Measurements from ENCODE around the gene MYH9. TPM values are rescaled to one million over a fixed set of nuclear protein-coding genes. Genes with fewer than 3 reads are reported as not detected.
"Not testable (repeated sequence)": the region's sequence is repeated elsewhere in the genome, so short reads cannot be mapped to it uniquely, and the experiment has no call there.

The MYH9 gene
- total RNA-seq, 1 donor from 2014 or later: 1,511 TPM

DNA sequence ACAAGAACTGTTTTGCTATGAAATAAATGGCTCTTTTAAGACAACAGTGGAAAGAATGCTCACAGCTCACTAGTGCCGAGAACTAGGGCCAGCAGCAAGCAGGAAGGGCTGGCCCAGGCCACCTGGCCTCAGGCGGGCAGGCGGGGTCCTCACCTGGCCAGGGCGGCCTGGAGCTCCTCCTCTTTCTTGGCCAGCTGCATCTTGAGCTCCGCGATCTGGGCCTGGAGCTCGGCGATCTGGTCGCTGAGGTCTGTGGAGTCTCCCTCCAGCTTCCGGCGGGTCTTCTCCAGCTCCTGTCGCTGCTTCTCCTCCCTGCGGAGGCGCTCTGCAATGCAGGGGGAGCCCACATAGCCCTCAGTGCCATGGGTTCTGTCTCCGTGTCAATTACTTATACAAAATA is 91.1 kb downstream of the MYH9 start:
- DNase-seq (ENCODE audit: low read depth, low spot score): no peak

DNA sequence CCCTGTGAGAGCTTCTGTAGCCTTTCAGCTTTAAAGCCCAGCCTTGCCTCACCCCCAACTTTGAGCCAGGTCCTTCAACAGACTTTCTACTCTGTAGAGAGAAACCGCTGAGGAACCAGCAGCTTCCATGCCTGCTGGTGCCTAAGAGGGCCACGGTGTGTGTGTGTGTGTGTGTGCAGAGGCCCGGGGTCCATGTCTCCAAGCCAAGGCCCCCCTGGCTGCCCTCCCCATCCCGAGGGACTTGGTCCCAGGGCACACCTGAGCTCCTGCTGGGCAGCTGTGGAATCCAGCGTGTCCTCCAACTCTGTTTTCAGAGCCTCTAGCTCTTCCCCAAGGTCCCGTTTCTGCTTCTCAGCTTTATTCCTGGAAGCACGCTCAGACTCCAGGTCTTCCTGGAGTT is 92.5 kb downstream of the MYH9 start:
- DNase-seq (ENCODE audit: low read depth, low spot score): no peak

DNA sequence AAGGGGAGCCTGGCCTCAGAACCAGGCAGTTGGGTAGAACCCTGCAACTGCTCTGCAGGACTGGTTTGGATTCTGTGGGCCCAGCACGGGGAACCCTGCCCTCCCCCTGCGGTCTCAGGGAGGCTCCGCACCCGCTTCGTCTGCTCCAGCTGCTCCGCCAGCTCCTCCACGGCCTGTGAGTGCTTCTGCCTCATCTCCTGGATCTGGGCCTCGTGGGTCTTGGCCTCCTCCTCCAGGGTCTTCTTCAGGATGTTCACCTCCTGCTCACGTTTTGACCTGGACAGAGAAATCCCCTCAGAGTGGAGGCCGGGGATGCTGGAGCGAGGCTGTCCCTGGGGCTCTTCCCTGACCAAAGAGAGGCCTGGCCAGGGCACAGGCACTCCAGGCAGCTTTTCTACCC is 93.0 kb downstream of the MYH9 start:
- DNase-seq (ENCODE audit: low read depth, low spot score): no peak

DNA sequence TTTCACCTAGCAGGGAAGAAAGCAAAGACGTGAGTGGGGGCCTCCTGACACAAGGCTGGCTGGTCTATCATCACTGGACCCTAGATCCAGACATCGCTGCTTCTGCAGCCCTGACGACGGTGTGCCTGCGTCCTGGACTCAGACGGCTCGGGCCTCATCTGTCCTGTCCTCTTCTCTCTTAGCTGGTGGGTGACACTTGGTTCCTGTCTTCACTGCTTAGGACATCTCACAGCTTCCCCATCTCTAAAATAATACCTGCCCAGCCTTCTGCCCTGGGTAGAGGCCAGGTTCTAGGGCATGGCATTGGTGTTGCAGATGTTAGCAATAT is 93.5 kb downstream of the MYH9 start:
- no peak for DNase-seq (ENCODE audit: low read depth, low spot score)

DNA sequence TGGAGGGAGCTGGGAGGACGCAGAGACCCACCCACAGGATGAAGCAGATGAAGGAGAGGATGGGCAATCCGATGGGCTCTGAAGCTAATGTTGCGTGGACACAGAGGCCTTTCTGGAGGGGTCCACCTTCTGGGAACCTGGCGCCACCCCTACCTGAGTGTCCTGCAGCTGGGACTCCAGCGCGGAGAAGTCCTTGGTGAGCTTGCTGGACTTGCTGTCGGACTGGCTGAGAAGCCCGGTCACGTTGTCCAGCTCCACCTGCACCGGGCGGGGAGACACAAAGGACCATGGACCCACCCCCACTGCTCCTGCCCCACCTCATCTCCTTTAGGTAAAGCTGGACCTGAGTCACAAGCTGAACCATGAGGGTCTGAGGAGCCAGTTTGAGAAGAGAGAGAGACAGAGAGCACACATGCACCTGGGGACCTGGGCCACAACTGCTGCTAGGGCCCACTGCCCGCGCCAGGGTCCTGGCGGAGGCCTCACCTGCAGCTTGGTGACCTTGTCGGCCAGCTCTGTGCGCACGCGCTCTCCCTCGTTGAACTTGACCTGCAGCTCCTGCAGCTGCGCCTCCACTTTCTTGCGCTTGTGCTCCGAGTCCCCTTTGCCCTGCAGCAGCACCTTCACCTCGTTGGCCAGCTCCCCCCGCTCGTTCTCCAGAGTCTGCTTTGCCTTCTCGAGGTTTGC is 94.0 kb downstream of the MYH9 start:
- DNase-seq (ENCODE audit: low read depth, low spot score): no peak

DNA sequence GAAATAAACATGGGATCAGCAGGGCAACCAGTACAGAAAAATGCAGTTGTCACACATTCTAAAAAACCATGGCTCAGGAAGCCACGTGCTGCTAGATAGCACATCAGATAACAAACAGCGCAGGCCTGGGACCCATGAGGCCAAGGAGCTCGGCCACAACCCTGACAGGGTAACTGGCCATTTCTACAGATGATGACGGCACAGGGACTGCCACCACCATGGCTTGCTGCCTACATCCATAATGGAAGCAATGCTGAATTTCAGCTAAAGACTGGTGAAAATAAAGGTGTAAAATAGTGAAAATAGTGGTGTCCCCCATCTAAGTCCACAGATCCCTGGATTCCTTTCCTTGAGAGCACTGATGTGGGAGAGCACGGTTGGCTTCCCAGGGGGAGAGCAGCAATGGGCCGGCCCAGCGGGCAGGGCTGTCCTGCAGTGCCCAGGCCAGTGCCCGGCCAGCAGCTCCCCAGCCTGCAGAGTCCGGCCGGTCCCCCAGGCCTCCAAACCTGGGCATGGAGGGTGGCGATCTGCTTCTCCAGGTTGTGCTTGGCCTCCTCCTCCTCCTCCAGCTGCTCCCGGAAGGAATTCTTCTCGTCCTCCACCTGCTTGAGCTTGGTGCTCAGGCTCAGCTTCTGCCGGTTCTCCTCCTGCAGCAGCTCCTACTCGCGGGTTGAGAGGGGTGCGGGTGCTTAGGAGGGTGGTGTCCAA is 94.8 kb downstream of the MYH9 start:
- no peak for DNase-seq (ENCODE audit: low read depth, low spot score)

DNA sequence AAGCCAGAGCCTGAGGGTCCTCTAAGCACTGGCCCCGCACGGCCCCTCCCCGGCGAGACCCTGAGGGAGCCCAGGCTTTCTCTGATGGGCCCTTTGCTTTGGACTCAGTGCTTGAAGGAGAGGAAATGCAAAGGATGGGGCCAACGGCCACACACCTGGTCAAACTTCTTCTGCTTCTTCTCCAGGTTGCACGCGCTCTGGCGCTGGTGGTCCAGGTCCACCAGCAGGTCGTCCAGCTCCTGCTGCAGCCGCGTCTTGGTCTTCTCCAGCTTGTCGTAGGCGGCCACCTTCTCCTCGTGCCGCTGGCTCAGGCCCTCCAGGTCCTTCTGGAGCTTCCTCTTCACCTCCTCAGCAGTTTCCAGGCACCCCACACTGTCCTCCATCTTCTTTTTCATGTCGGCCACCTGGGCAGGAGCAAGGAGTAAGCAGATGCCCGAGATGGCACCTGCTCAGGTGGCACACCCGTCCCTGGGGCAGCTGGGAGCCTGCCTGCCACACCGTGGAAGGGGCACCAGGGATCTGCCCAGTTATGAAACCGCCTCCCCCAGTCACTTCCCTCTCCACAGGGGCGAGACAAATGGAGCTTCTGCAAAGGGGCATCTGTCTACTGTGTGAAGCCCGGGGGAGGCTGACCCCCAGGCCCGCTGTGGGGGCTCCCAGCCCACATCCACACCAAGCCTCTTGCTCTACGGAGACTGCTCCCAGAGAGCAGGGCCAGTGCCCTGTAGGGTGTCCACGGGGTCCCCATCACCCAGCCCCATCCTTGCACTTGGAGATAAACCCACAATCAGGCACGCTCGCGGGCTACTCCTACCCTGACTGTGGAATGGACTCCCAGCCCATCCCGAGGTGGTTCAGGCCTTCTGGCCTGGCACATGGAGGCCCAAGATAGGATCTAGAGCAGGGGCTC is 95.7 kb downstream of the MYH9 start:
- no peak for DNase-seq (ENCODE audit: low read depth, low spot score)

DNA sequence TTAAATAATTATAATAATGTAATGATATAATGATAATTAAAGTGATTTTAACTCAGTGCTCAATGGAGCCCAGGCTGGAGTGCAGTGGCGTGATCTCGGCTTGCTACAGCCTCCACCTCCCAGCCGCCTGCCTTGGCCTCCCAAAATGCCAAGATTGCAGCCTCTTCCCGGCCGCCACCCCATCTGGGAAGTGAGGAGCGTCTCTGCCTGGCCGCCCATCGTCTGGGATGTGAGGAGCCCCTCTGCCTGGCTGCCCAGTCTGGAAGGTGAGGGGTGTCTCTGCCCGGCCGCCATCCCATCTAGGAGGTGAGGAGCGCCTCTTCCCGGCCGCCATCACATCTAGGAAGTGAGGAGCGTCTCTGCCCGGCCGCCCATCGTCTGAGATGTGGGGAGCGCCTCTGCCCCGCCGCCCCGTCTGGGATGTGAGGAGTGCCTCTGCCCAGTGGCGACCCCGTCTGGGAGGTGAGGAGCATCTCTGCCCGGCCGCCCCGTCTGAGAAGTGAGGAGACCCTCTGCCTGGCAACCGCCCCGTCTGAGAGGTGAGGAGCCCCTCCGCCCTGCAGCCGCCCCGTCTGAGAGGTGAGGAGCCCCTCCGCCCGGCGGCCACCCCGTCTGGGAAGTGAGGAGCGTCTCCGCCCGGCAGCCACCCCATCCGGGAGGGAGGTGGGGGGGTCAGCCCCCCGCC is 97.2 kb downstream of the MYH9 start:
- DNase-seq (ENCODE audit: low read depth, low spot score): not testable (repeated sequence)

DNA sequence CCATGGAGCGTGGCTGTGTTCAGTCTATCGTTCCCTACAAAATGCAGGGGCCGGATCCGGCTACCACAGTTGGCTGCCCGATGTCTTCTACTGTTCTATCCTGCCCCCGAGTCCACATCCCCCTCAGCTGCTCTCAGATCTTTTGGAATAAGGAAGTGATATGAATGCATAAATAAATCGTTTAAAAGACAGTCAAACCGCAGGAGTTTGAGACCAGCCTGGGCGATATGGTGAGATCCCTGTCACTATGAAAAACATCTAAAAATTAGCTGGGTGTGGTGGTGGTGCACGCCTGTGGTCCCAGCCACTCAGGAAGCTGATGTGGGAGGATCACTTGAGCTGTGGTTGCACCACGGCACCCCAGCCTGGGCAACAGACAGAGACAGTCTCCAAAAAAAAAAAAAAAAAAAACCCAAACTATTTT is 97.8 kb downstream of the MYH9 start:
- not testable (repeated sequence) for DNase-seq (ENCODE audit: low read depth, low spot score)

DNA sequence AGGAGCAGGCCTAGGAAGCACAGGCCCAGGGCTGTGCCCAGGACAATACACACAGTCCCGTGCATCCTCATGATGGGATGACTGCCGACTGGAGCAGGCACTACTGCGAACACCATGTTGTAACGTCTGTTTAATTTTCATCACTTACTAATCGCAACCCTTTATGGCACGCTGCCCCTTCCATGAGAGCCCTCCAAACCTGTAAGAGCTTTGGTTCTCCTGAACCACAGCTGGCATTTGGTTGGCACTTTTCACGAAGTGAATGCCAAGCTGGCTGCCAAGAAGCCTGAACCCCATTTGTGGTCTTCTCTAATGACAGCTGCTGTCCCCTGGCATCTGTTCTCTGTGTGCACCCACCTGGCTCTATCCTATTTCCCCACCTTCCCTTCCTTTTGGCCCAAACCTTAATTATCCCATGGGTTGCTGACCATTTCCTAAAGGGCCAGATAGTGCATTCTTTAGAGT is 98.3 kb downstream of the MYH9 start:
- no peak for DNase-seq (ENCODE audit: low read depth, low spot score)

DNA sequence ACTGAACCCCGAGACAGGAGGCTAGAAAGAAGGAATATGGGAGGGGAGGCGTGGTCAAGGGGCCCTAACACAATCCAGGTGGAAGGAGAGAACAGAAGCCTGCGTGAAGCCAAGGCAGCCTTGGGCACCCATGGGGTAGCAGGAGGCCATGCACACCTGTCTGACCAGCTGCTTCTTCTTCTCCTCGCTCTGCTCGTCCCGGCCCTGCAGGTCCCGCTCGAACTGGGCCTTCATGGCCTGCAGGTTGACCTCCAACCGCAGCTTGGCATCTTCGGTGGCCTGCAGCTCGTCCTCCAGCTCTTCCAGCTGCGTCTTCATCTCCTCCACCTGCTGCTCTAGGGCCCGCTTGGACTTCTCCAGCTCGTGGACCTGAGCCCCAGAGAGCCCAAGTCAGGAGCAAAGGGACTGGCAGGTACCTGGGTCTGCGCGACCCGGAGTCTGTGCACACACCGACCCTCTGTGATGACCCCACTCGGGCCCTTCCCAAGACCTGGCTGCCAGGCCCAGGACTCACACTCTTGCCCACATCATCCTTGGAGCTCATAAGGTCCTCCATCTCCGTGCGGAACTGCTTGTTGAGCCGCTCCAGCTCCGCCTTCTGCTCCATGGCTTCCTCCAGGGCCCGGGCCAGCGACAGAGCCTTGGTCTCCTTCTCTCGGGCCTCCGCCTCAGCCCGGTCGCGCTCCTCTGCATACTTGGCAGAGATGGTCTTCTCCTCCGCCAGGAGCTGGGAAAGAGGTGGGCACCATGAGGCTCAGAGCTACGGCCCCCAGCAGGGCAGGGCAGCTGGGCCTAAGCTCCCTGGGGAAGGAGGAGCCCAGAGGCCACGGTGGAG is 99.0 kb downstream of the MYH9 start:
- DNase-seq (ENCODE audit: low read depth, low spot score): no peak

DNA sequence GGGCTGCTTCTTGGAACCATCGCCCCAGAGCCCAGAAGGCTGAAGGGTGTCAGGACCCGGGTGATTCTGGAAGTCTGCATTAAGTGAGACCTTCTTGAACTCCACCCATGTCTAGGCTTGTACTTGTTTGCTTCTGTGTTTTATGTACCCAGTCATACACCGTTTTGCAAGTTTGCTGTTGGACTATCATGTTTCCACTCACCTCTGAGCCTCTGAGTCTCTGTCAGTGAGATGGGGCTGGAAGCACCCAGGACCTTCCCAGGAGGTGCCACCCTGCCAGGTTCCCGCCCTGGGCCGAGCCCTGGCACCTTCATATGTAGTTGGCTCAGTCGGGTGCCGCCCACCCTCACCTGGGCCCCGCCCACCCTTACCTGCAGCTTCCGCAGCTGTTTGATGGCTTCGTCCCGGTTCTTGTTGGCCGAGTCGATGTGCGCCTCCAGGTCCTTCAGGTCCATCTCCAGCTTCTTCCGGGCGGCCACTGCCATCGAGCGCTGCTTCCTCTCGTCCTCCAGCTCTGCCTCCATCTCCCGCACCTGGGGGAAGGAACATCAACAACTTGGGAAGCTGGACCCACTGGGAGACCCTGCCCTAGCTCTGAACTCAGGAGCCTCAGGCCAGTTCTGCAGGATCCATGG is 99.8 kb downstream of the MYH9 start:
- DNase-seq (ENCODE audit: low read depth, low spot score): no peak

DNA sequence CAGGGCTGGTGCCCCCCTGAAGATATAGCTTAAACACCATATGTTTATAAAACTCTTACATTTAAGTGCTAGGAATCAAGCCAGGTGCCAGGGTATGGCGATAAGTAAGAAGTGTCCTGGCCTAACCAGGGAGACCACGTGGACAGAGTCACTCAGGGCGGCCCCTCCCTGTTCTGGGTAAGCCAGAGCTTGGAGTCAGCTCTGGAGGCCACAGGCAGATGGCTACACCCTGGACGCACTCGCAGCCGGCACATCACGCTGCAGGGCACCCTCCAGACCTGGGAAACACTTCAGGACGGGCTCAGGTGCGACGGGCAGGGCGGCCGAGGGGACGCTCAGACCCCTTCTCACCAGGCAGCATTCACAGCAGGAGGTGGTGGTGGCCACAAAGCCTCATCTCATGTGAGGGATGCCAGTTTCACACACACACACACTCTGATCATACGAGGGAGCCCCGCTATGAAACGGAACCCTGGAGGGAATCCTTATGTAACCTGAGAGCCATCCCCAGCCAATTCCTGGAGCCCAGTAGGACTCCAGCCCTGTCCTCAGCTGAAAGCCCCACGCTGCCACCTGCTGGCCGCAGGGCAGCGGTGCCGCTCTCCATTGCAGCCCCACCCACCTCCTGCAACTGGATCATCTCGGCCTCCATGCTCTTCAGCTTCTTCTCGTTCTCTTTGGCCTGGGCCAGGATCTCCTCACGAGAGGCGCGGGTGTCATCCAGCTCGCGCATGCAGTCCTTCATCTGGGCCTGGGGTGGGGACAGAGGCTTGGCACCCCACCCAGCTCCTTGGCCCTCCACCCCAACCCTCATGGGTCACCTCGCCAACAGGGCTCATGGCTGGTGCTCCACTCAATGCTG is 101.4 kb downstream of the MYH9 start:
- DNase-seq (ENCODE audit: low read depth, low spot score): no peak

DNA sequence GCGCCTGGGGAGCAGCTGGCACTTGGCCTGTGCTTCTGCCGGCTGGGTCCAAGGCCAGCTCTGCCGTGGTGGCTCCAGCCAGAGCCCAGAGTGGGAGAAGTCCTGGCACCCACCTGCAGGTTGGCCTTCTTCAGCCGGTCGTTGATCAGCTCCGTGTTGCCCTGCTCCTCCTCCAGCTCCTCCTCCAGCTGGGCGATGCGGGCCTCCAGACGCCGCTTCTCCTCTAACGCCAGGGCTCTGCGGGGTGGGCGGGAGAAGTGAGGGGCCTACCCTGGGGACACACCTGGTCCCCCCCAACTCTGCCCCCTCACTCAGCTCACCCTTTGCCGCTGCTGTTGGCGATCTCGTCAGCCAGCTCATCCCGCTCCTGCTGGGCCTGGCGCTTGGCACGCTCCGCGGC is 102.2 kb downstream of the MYH9 start:
- DNase-seq (ENCODE audit: low read depth, low spot score): no peak

DNA sequence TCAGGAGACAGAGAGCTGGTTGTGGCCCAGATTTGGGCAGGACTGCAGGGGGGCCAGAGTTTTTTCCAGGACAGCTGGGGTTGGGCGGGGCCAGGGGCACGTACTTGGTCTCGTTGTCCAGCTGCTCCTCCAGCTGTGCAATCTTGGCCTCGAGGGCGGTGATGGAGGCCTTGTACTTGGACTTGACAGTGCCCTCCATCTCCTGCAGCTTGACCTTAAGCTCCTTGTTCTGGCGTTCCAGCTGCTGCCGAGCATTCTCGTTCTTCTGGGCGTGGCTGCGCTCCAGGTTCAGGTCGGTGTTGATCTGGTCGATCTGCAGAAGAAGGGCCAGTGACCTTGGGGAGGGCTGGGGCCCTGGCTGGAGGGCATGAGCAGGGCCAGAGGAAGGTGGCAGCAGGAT is 102.8 kb downstream of the MYH9 start:
- no peak for DNase-seq (ENCODE audit: low read depth, low spot score)

DNA sequence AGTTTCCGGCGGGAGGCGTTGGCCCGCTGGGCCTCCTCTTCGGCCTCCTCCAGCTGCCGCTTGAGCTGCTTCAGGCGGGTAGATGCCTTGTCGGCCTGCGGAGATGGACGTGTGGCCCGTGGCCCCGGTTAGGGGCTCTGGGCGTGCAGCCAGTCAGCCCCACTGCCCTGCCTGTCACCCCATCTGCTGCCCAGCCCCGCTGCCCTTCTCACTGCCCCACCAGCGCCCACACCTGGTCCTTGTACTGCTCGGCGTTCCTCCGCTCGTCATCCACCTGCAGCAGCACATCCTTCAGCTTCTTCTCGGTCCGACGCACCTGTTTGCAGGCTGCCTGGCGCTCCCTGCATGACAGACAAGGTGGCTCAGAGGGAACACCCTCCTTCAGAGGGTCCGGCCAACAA is 103.6 kb downstream of the MYH9 start:
- no peak for DNase-seq (ENCODE audit: low read depth, low spot score)

DNA sequence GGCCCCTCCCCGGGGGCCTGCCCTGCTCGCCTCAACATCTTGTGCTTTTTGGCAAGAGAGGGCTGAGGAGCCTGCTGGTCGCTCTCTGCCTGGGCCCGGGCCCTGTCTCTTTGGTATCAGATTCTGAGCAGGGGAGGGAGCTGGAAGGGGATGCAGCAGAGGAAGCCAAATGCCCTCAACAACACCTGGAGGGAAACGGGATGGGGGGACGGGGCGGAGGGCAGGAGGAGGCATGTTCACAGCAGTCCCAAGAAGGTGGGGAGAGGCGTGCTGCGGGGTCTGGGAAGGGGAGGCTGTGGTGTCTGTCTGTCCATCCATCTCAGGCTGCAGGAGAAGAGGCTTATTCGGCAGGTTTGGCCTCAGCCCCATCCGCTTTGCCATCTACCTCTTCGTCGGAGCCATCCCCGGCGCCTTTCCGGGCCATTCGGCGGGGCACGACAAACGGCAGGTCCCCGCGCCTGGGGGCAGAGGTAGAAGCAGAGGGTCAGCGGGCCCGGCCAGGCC is 105.4 kb downstream of the MYH9 start:
- no peak for DNase-seq (ENCODE audit: low read depth, low spot score)

DNA sequence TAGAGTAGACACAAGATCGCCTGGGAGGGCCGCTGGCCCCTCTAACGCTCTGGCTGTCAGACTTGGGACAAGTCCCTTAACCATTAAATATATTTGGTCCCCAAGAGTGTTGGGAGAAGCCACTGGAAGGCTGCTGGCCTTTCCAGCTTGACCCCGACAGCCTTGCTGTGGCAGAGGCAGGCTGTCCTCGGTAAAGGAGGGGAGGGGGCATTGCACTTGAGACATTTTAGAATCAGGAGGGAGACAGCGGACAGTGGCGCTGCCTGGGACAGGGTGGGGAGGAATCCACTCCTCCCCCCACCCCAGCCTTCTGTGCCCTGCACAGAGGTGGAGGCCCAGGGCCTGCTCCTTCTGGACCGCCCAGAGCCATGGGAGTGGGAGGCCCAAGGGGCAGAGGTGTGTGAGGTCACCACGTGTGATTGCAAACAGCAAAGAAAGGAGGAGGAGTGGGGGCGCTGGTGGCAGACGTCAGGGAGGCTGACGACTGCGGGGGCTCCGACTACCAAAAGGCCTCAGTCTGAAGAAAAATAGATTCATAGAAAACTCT is 105.9 kb downstream of the MYH9 start:
- no peak for DNase-seq (ENCODE audit: low read depth, low spot score)

DNA sequence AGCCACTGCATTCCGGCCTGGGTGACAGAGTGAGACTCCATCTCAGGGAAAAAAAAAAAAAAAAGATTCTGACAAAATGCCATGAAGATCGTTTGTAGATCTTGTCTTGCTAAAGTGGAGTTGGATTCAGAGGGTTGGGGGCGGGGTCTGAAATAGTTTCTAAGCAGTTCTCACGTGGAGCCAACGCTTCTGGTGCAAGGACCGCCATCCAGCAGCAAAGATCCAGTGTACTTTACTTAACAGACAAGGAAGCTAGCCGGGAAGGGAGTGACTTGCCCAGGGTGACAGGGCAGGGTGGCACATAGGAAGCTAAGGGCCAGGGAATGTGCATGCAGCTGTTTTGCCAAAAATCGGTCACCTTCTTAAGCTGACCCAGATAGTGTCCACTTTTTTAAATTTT is 107.4 kb downstream of the MYH9 start:
- no peak for DNase-seq (ENCODE audit: low read depth, low spot score)
